Heart left ventricle (tissue), 13 donors: ENCODE results near the gene SYNPO2L.

ENCODE experiments used
- CTCF ChIP-seq, 12 donors: fragments of 200-600 bp; sonication (generic) in 4 of 12; IDR thresholded peaks; one replicate each; pipeline versions ENCODE4 v1.5.0 to v1.8.0; 2018 to 2022; ENCODE audit warnings: antibody characterized with exemption in 12 of 12, mild to moderate bottlenecking in 5 of 12
- POLR2A ChIP-seq, 2 donors: fragments of 450-650 bp; IDR thresholded peaks; one replicate each; pipeline ENCODE4 v1.6.1; 2017; ENCODE audit warnings: antibody characterized with exemption in 2 of 2, mild to moderate bottlenecking in 2 of 2, moderate library complexity in 2 of 2
- donor health status: ischemic (EF 13 %, LVEDD 7.1; RV severe dilation, severe dysfunction).
- donor health status: DM: no; HTN: yes; CAD: no.
- donor health status: DM: no; HTN: no; CAD: no.
- donor health status: ischemic (EF 25% LVEDD 6.9; RV normal size, moderate dysfunction).
- donor health status: ischemic (EF 25% LVEDD 5.7; RV mildly dilated, moderate dysfunction).
- donor health status: ischemic (EF 35%, LVEDD 5.7; RV mildly dilated, moderate dysfunction).
- donor health status: nonischemic (EF 11% LVEDD 7.7; RV severe dilation, severe dysfunction).
- donor health status: DM: yes; HTN: yes; CAD: no.
- donor health status: PGD.
- donor health status: ischemic (EF 29% LVEDD 5.4; RV normal size, mild dysfunction).
- donor health status: nonischemic (EF 23%, LVEDD 6.1; RV moderate dilation, normal function).

GRCh38 chr10:73646598-73647041 is 9.2 kb downstream of the SYNPO2L start:
- TF ChIP-seq CTCF (IDR thresholded peaks at IDR 0.05), result no peak
- no peak for TF ChIP-seq POLR2A (IDR thresholded peaks at IDR 0.05)
